ENCODE results near the gene ATP2B1. TPM values are rescaled to one million over a fixed set of nuclear protein-coding genes. Genes with fewer than 3 reads are reported as not detected.

Gene ATP2B1
- total and polyA plus RNA-seq, 2 of the 13 experiments (the other 11 are each of a cell fraction or from before 2014, with no cell fraction given) = 12.1 to 60.2 TPM

DNA sequence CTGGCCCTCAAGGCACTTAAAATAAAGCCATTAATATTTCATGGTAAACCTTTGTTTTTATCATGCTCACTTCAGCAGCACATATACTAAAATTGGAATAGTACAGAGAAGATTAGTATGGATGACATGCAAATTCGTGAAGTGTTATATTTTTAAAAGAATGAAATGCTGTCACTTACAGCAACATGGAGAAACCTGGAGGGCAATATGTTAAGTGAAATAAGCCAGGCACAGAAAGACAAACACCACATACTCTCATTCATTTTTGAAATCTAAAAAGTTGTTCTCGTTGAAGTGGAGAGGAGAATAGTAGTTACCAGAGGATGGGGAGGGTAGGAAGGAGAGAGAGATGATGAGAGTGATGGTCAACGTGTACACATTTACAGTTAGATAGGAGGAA, 45.4 kb upstream of the ATP2B1 start (continued):
- TF ChIP-seq, protein P1, sequence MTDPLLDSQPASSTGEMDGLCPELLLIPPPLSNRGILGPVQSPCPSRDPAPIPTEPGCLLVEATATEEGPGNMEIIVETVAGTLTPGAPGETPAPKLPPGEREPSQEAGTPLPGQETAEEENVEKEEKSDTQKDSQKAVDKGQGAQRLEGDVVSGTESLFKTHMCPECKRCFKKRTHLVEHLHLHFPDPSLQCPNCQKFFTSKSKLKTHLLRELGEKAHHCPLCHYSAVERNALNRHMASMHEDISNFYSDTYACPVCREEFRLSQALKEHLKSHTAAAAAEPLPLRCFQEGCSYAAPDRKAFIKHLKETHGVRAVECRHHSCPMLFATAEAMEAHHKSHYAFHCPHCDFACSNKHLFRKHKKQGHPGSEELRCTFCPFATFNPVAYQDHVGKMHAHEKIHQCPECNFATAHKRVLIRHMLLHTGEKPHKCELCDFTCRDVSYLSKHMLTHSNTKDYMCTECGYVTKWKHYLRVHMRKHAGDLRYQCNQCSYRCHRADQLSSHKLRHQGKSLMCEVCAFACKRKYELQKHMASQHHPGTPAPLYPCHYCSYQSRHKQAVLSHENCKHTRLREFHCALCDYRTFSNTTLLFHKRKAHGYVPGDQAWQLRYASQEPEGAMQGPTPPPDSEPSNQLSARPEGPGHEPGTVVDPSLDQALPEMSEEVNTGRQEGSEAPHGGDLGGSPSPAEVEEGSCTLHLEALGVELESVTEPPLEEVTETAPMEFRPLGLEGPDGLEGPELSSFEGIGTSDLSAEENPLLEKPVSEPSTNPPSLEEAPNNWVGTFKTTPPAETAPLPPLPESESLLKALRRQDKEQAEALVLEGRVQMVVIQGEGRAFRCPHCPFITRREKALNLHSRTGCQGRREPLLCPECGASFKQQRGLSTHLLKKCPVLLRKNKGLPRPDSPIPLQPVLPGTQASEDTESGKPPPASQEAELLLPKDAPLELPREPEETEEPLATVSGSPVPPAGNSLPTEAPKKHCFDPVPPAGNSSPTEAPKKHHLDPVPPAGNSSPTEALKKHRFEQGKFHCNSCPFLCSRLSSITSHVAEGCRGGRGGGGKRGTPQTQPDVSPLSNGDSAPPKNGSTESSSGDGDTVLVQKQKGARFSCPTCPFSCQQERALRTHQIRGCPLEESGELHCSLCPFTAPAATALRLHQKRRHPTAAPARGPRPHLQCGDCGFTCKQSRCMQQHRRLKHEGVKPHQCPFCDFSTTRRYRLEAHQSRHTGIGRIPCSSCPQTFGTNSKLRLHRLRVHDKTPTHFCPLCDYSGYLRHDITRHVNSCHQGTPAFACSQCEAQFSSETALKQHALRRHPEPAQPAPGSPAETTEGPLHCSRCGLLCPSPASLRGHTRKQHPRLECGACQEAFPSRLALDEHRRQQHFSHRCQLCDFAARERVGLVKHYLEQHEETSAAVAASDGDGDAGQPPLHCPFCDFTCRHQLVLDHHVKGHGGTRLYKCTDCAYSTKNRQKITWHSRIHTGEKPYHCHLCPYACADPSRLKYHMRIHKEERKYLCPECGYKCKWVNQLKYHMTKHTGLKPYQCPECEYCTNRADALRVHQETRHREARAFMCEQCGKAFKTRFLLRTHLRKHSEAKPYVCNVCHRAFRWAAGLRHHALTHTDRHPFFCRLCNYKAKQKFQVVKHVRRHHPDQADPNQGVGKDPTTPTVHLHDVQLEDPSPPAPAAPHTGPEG (CRISPR knock-in tag; IDR thresholded peaks at IDR 0.05) = no peak

GRCh38 chr12:89752341-89752740, 43.7 kb upstream of the ATP2B1 start:
- intact Hi-C loops (cut with micrococcal nuclease; ENCODE audit: unreplicated experiment) (no loop called here), in situ Hi-C loops (cut with HindIII; ENCODE audit: extremely low pct_ligation_motif_present, low pct_unique_long_range_greater_than_20kb) (no loop called here)
- 65% methylated on average over 1 of the region's 1 CpG for WGBS (ENCODE audit: low lambda C conversion rate)
- ATAC-seq = no peak
- Histone ChIP-seq H3K4me1 (ENCODE audit: insufficient read depth, low read length) (no peaks in the 10 kb centered on the region), H3K79me2 (ENCODE audit: insufficient read depth, low read length) (no peaks in the 10 kb centered on the region), H4K20me1 (ENCODE audit: insufficient read depth, low read length) (no peaks in the 10 kb centered on the region), H3K27me3 (ENCODE audit: control insufficient read depth in 1 of 2, insufficient read depth in 2 of 2, low read length in 2 of 2) (no peaks in the 10 kb centered on the region), H3K9ac (ENCODE audit: insufficient read depth, low read depth, low read length) (no peak overlapping the region), H3K36me3 (replicated peaks in 1 of 2; ENCODE audit: control insufficient read depth in 1 of 2, insufficient read depth in 2 of 2, low read length in 2 of 2) (no peaks in the 10 kb centered on the region), H2AFZ (ENCODE audit: low read length) (no peak overlapping the region), H3K9me3 (ENCODE audit: low read length) (no peaks in the 10 kb centered on the region), H3K27ac (ENCODE audit: extremely low read length, insufficient read depth, low read length) (no peak overlapping the region), H3K4me2 (ENCODE audit: low read depth, low read length) (no peak overlapping the region), H3K4me3 (replicated peaks in 1 of 3; ENCODE audit: insufficient read depth in 1 of 3, low read depth in 2 of 3, low read length in 3 of 3) (no peak overlapping the region)
- CTCF ChIA-PET (ENCODE audit: low intra/inter-chr PET ratio, low total read pairs) = no interaction called here
- DNase-seq (ENCODE audit: low spot score) = no peak
- no TSS peak for BruUV-seq (replicated peaks)
- POLR2A ChIA-PET = no interaction called here
- FAIRE-seq = no peak
- TF ChIP-seq FOXA3 (CRISPR knock-in tag; IDR thresholded peaks at IDR 0.05) (no peak), ZBTB40 (IDR thresholded peaks at IDR 0.05) (no peak), ZBTB40 (CRISPR knock-in tag; IDR thresholded peaks at IDR 0.05) (no peak), MEIS1 (CRISPR knock-in tag; IDR thresholded peaks at IDR 0.05; ENCODE audit: borderline replicate concordance) (no peak)
- TF ChIP-seq, protein P2, sequence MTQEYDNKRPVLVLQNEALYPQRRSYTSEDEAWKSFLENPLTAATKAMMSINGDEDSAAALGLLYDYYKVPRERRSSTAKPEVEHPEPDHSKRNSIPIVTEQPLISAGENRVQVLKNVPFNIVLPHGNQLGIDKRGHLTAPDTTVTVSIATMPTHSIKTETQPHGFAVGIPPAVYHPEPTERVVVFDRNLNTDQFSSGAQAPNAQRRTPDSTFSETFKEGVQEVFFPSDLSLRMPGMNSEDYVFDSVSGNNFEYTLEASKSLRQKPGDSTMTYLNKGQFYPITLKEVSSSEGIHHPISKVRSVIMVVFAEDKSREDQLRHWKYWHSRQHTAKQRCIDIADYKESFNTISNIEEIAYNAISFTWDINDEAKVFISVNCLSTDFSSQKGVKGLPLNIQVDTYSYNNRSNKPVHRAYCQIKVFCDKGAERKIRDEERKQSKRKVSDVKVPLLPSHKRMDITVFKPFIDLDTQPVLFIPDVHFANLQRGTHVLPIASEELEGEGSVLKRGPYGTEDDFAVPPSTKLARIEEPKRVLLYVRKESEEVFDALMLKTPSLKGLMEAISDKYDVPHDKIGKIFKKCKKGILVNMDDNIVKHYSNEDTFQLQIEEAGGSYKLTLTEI (CRISPR knock-in tag; conservative IDR thresholded peaks at IDR 0.05) = no peak
